AG09319 (cell line): ENCODE data around the gene CAPSL.
"Not testable (repeated sequence)": the region's sequence is repeated elsewhere in the genome, so short reads cannot be mapped to it uniquely, and the experiment has no call there.

ENCODE experiments used
- DNase-seq: peaks from one replicate; pipeline ENCODE4 v3.0.0-alpha.2; 2010; ENCODE audit warnings: low read depth; ENCODE audit errors: extremely low read depth
- CTCF ChIP-seq: IDR thresholded peaks from 2 replicates; pipeline ENCODE4 v1.5.1; 2011; ENCODE audit warnings: low read depth, mild to moderate bottlenecking, inconsistent platforms, low read length, moderate library complexity

The CAPSL gene

GRCh38 chr5:35938568-35939227 lies at the start of gene CAPSL:
Gene CAPSL, minus strand, starts transcription at chr5:35938622. Its CDS starts 17,502 bp downstream, at chr5:35921120.
- peak; percentile 50 for DNase-seq
- TF ChIP-seq CTCF: no peak

GRCh38 chr5:35987776-35988175 lies 49.4 kb upstream of the CAPSL start:
- no peak for TF ChIP-seq CTCF
- no peak for DNase-seq

- TF ChIP-seq CTCF: no peak
- DNase-seq: no peak
Observed at GRCh38 chr5:35979715-35980114, 41.3 kb upstream of the CAPSL start.

- DNase-seq: not testable (repeated sequence)
Observed at GRCh38 chr5:35976859-35977258, 38.4 kb upstream of the CAPSL start.

GRCh38 chr5:35974570-35974969 lies 36.1 kb upstream of the CAPSL start:
- DNase-seq: no peak
- no peak for TF ChIP-seq CTCF

- no peak for DNase-seq
Observed at GRCh38 chr5:35971878-35972210, 33.4 kb upstream of the CAPSL start.

GRCh38 chr5:35971186-35971877 lies 32.9 kb upstream of the CAPSL start:
- DNase-seq: no peak
- no peak for TF ChIP-seq CTCF

More at GRCh38 chr5:35971878-35972210, 33.4 kb upstream of the CAPSL start:
- TF ChIP-seq CTCF: no peak
